Epithelial cell of proximal tubule (primary cell): ENCODE measurements around the gene RAB3D. TPM values are rescaled to one million over a fixed set of nuclear protein-coding genes. Genes with fewer than 3 reads are reported as not detected.

Experiments
- DNase-seq: peaks from one replicate; pipeline ENCODE4 v3.0.0-alpha.2; 2011; ENCODE audit warnings: low read depth
- H3K4me3 ChIP-seq: 2 replicates; pipeline ENCODE4 v1.5.1; 2011; ENCODE audit warnings: low read depth, mild to moderate bottlenecking, low read length
- total RNA-seq: library from RNA; depleted of rRNA; stranded (reverse); fragments of >200 nt; gene quantifications from 2 replicates; pipeline ENCODE4 v1.2.3, GENCODE V29; 2015
- TF ChIP-seq, protein P1 (sequence below): conservative IDR thresholded peaks from 2 replicates; pipeline ENCODE4 v1.5.1; 2012; ENCODE audit warnings: low read depth, mild to moderate bottlenecking, low read length

RAB3D gene
- total RNA-seq, 1 donor from 2014 or later = 18.3 TPM

DNA sequence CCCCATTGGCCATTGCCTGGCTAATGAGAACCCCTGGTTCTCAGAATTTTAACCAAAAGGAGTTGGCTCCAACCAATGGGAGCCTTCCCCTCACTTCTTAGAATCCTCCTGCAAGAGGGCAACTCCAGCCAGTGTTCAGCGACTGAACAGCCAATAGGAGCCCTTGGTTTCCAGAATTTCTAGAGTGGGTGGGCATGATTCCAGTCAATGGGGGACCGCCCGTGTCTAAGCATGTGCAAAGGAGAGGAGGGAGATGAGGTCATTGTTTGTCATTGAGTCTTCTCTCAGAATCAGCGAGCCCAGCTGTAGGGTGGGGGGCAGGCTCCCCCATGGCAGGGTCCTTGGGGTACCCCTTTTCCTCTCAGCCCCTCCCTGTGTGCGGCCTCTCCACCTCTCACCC is 25.5 kb upstream of the RAB3D start:
- no peak for DNase-seq
- no peak overlapping the region for H3K4me3 ChIP-seq
- TF ChIP-seq, protein P1, sequence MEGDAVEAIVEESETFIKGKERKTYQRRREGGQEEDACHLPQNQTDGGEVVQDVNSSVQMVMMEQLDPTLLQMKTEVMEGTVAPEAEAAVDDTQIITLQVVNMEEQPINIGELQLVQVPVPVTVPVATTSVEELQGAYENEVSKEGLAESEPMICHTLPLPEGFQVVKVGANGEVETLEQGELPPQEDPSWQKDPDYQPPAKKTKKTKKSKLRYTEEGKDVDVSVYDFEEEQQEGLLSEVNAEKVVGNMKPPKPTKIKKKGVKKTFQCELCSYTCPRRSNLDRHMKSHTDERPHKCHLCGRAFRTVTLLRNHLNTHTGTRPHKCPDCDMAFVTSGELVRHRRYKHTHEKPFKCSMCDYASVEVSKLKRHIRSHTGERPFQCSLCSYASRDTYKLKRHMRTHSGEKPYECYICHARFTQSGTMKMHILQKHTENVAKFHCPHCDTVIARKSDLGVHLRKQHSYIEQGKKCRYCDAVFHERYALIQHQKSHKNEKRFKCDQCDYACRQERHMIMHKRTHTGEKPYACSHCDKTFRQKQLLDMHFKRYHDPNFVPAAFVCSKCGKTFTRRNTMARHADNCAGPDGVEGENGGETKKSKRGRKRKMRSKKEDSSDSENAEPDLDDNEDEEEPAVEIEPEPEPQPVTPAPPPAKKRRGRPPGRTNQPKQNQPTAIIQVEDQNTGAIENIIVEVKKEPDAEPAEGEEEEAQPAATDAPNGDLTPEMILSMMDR = no peak

DNA sequence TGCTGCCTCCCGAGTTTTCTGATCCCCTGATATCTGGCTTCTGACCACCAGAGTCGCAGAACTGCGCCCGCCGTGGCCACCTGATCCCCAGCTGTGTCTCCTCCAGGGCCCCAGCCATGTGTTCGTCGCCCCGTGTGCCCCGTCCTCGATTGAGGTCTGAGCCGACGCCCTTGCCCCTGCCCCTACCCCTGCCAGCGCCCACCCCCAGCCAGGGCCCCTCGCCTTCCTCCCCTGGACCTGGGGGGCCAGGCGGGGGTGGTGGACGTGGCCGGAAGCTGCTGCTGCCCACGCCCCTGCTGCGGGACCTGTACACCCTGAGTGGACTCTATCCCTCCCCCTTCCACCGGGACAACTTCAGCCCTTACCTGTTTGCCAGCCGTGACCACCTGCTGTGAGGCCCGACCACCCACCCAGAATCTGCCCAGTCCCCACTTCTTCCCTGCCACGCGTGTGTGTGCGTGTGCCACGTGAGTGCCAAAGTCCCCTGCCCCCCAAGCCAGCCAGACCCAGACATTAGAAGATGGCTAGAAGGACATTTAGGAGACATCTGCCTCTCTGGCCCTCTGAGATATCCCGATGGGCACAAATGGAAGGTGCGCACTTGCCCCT is 24.9 kb upstream of the RAB3D start:
- TF ChIP-seq, protein P1 = no peak
- no peak for DNase-seq
- H3K4me3 ChIP-seq = no peak overlapping the region

DNA sequence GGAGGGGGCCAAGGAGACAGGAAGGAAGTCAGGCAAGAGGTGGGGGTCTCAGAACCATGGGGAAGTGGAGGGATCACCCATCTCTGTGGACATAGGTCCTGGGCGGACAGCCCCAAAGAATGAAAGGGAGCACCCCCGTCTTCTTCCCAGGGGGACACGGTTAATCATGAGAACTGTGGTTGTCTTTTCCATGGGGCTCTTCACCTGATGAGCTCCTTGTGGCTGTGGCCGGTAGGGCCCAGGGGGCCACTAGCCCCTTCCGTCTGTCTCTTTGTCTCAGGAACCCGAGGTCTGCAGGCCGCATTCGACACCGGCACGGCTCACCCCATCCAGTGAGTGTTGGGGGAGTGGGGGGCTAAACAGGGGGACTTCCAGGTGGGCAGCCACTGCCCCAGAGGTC is 24.4 kb upstream of the RAB3D start:
- no peak overlapping the region for H3K4me3 ChIP-seq
- TF ChIP-seq, protein P1 = no peak
- no peak for DNase-seq

DNA sequence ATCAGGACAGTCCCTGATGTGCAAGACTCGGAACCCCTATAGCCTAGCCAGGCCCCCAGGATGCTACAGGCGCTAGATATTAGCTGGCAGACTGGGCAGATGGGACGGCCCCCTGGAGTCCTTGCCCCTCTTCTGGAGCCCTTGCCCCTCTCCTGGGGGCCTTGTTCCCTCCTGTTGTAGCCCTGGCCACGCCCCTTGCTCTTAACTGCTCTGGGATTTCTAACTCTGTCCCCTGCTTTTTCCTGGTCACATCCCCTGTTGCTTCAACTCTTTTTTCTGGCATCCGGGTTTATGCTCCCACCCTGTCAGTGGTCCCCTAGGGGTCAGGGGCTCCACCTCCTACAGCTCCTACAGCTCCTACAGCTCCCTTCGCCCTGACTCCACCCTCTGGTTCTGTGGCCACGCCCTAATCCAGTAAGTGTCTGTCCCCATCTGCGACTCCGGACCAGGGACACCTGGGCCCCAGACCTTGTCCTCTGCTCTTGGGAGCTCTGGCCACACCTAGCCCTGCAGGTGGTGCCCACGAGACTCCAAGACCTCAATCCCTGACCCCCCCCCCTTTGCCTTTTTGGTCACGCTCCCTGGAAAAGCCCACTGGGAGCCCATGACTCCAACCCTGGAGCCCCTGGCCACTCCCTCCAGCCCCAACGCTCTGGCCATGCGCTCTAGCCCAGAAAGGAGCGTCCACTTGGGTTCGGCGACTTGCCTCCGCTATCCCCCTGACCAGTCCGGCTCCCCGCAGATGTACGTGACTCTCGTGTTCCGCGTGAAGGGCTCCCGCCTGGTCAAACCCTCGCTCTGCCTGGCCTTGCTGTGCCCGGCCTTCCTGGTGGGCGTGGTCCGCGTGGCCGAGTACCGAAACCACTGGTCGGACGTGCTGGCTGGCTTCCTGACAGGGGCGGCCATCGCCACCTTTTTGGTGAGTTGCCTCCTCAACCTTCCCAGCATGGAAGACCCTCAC is 22.6 kb upstream of the RAB3D start:
- no peak overlapping the region for H3K4me3 ChIP-seq
- no peak for DNase-seq
- TF ChIP-seq, protein P1 = no peak

DNA sequence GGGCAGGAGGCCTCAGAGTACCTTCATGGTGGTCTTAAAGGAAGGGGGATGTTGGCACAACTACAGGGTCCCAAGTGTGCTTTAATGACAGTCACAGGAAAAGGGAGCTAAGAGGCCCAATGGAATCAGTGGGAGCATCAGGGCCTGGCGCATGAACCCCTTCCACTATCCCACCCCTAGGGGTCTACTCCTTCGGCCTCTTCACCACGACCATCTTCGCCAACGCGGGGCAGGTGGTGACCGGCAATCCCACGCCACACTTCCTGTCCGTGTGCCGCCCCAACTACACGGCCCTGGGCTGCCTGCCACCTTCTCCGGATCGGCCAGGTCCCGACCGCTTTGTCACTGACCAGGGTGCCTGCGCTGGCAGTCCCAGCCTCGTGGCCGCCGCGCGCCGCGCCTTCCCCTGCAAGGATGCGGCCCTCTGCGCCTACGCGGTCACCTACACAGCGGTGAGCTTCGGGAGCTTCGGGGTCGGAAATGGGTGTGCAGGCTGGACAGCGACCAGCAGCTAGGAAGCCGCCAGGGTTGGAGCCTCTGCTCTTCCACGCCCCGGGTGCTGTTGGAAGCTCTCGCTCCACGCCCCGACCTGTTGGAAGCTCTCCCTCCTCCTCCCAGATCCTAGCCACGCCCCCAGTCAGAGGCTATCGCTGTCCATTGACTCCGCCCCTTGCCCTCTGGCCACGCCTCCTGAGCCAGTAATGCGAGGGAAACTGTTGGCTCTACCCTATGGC is 21.7 kb upstream of the RAB3D start:
- no peak overlapping the region for H3K4me3 ChIP-seq
- TF ChIP-seq, protein P1 = no peak
- no peak for DNase-seq

DNA sequence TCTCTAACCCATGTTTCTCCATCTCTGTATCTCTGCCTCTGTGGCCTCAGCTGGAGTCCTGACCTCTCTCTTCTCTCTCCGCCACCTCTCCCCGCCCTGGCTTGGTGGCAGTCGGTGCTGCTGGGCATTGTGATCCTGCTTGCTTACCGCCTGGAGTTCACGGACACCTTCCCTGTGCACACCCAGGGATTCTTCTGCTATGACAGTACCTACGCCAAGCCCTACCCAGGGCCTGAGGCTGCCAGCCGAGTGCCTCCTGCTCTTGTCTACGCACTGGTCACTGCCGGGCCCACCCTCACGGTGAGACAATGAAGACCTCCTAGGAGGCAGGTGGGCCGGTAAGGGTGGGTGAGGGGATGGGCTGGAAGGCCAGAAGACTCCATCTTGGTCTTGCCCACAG is 20.0 kb upstream of the RAB3D start:
- no peak for DNase-seq
- TF ChIP-seq, protein P1 = no peak
- no peak overlapping the region for H3K4me3 ChIP-seq
